ENCODE measurements around the gene EVI5.

GRCh38 chr1:92551916-92552315, 233.0 kb downstream of the EVI5 start:
- TF ChIP-seq, protein P1, sequence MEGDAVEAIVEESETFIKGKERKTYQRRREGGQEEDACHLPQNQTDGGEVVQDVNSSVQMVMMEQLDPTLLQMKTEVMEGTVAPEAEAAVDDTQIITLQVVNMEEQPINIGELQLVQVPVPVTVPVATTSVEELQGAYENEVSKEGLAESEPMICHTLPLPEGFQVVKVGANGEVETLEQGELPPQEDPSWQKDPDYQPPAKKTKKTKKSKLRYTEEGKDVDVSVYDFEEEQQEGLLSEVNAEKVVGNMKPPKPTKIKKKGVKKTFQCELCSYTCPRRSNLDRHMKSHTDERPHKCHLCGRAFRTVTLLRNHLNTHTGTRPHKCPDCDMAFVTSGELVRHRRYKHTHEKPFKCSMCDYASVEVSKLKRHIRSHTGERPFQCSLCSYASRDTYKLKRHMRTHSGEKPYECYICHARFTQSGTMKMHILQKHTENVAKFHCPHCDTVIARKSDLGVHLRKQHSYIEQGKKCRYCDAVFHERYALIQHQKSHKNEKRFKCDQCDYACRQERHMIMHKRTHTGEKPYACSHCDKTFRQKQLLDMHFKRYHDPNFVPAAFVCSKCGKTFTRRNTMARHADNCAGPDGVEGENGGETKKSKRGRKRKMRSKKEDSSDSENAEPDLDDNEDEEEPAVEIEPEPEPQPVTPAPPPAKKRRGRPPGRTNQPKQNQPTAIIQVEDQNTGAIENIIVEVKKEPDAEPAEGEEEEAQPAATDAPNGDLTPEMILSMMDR (conservative IDR thresholded peaks at IDR 0.05; ENCODE audit: low read depth, low read length): no peak
- no peak for TF ChIP-seq EZH2 (IDR thresholded peaks at IDR 0.05; ENCODE audit: borderline replicate concordance, low read depth, low read length, poor library complexity, severe bottlenecking)
